GM19193 (cell line): ENCODE data around the gene CDHR3.
A peak's percentile ranks its signal among the peaks of the same experiment; 100 is the strongest.

Experiments
- POLR2A ChIP-seq: IDR thresholded peaks from 4 replicates; pipeline ENCODE4 v1.6.1; 2011; ENCODE audit not compliant: insufficient read depth, insufficient read length; ENCODE audit errors: extremely low read depth

Gene CDHR3

GRCh38 chr7:106057204-106057961, 94.3 kb downstream of the CDHR3 start:
- TF ChIP-seq POLR2A, result peak; percentile 34

- peak; percentile 59 for TF ChIP-seq POLR2A
These were observed 95.2 kb downstream of the CDHR3 start for GRCh38 chr7:106057962-106058927.

- no peak for TF ChIP-seq POLR2A
These were observed 95.9 kb downstream of the CDHR3 start for GRCh38 chr7:106058928-106059324.

DNA sequence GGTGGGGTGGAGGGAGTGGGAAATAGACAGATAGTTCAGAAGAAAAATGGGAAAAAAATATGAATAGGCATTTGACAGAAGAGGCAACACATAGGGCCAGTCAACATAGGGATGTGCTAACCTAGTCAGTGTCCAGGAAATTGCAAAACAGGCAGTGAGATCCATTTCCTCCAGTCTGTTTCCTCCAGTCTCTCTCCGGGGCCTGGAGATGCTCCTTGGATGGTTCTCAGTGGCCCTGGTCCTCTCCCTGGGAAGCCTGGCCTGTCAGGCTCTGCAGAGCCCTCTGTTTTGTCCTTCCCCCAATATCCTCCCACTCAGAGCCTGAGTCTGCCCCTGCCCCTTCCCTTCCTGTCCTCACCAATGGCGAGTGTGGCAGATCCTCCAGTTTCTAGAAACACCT, 96.5 kb downstream of the CDHR3 start:
- TF ChIP-seq POLR2A, result peak; percentile 17

DNA sequence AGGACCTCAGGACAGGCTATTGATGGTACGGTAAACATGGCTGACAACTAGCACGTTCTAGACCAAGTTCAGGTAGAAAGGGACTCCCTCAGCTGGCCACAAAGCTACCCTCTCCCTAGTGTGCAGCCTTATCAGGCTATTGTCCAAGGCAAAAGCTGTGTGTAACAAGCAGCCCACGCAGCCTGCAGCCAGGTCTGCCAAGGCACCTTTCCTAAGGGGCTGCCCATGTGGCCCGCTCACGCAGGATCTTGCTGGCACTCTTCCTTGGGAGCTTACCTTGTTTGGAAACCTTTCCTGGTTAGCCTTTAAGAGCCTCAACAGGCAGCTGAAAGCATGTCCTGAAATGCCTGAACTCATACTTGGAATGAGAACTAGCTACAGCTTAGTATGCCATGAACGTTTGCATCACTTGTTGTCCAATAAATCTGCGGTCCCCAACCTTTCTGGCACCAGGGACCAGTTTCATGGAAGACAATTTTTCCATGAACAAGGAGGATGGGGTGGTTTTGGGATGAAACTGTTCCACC, 97.4 kb downstream of the CDHR3 start:
- TF ChIP-seq POLR2A, result no peak

GRCh38 chr7:106061301-106061979, 98.4 kb downstream of the CDHR3 start:
- TF ChIP-seq POLR2A, result no peak

GRCh38 chr7:106062006-106062405, 98.9 kb downstream of the CDHR3 start:
- no peak for TF ChIP-seq POLR2A

GRCh38 chr7:106062521-106062931, 99.5 kb downstream of the CDHR3 start:
- TF ChIP-seq POLR2A, result no peak

- no peak for TF ChIP-seq POLR2A
These were observed 100.0 kb downstream of the CDHR3 start for GRCh38 chr7:106063024-106063423.

DNA sequence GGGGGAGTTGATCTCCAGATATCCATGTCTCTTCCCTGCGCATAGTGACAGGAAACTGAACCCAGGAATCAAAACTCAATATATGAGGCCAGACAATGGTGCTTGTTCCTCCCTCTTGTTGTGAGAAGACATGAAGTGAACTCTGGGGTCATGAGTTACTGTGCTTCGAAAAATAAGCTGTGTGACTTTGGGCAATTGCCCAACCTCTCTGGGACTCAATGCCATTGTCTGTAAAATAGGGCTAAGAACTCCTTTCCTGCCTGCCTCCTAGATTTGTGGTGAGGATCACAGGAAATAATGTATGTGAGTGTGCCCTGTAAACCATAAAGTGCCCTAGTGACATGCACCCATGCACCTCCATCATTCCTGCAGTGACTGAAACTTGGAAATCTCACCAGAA, 100.6 kb downstream of the CDHR3 start:
- TF ChIP-seq POLR2A, result no peak

GRCh38 chr7:106064316-106064715, 101.3 kb downstream of the CDHR3 start:
- no peak for TF ChIP-seq POLR2A

GRCh38 chr7:106064771-106065574, 101.9 kb downstream of the CDHR3 start:
- no peak for TF ChIP-seq POLR2A

- TF ChIP-seq POLR2A, result no peak
These were observed 102.8 kb downstream of the CDHR3 start for GRCh38 chr7:106065575-106066500.
